ENCODE data around the gene SKAP1. TPM values are rescaled to one million over a fixed set of nuclear protein-coding genes. Genes with fewer than 3 reads are reported as not detected.
"Not testable (repeated sequence)": the region's sequence is repeated elsewhere in the genome, so short reads cannot be mapped to it uniquely, and the experiment has no call there.

SKAP1 gene
- total and polyA plus RNA-seq, 5 donors = 0.38 to 0.77 (median 0.54) TPM; not detected in 1

- Histone ChIP-seq H3K27me3 (ENCODE audit: control insufficient read depth, insufficient read depth) (peaks cover 3% of the 10 kb centered on the region), H3K4me3 (ENCODE audit: low read length) (peak overlapping the region; percentile 15), H3K4me1 (ENCODE audit: control insufficient read depth, insufficient read depth, low read length) (peaks cover 1% of the 10 kb centered on the region), H3K27ac (ENCODE audit: low read length) (no peak overlapping the region), H3K9me3 (ENCODE audit: control insufficient read depth, low read length) (no peaks in the 10 kb centered on the region)
- intact Hi-C loops (cut with DNase I) = no loop called here
- WGBS = 41% methylated on average over 6 of the region's 6 CpGs
- no peak for DNase-seq
- ATAC-seq = no peak
Measured at GRCh38 chr17:48198950-48199541, 231.0 kb downstream of the SKAP1 start.

- ATAC-seq (no peak), DNase-seq (no peak)
- H3K9me3 ChIP-seq (ENCODE audit: control insufficient read depth, low read length) = no peaks in the 10 kb centered on the region
- peaks cover 1% of the 10 kb centered on the region for H3K4me1 ChIP-seq (ENCODE audit: control insufficient read depth, insufficient read depth, low read length)
- intact Hi-C loops (cut with DNase I) = no loop called here
- peaks cover 3% of the 10 kb centered on the region for H3K27me3 ChIP-seq (ENCODE audit: control insufficient read depth, insufficient read depth)
- H3K27ac ChIP-seq (ENCODE audit: low read length) = no peak overlapping the region
- H3K4me3 ChIP-seq (ENCODE audit: low read length) = no peak overlapping the region
Measured at GRCh38 chr17:48195910-48196309, 234.1 kb downstream of the SKAP1 start.

DNA sequence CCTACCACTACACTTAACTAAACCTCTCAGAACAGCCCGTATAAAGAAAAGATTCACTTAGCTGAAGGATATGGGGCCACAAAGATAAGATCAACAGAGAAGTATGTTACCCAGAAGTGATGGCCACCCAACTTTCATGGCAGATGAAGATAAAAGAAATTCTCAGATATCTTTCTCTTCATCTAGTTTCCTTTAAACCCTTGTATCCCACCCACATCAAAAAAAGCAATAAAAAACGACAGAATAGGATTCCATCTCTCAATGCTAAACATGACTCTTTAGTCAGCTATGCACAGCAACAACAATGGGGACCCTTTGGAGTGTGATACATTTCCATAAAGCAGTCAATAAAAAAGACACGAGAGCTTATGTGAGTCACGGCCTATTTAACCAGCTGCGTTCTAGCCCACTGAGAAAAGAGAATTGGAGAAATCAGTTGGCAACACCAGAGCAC is 235.9 kb downstream of the SKAP1 start:
- WGBS = 63% methylated on average over 5 of the region's 5 CpGs
- H3K4me3 ChIP-seq (ENCODE audit: low read length) = no peak overlapping the region
- intact Hi-C loops (cut with DNase I) = no loop called here
- H3K9me3 ChIP-seq (ENCODE audit: control insufficient read depth, low read length) = no peaks in the 10 kb centered on the region
- no peaks in the 10 kb centered on the region for H3K4me1 ChIP-seq (ENCODE audit: control insufficient read depth, insufficient read depth, low read length)
- H3K27ac ChIP-seq (ENCODE audit: low read length) = no peak overlapping the region
- H3K27me3 ChIP-seq (ENCODE audit: control insufficient read depth, insufficient read depth) = peaks cover 3% of the 10 kb centered on the region
- no peak for ATAC-seq
- DNase-seq = no peak

DNA sequence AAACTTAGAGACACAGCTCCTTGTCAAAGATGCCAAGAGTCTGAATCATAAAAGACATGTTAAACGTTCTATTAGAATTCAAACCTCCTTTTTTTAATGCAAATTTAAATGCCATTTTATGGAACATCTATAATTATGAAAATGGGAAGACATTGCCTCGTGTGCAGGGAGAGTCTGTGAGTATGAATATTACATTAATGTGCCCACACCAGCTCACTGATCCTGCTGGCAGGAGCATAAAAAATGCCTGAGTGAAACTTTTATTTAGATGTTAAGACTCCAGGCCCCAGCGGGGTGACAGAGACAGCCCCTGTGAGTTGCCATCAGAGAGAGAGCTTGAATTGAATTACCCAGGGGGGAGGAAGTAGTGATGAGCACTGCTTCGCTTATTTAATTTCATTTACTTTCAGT is 237.7 kb downstream of the SKAP1 start:
- H3K4me1 ChIP-seq (ENCODE audit: control insufficient read depth, insufficient read depth, low read length) = no peaks in the 10 kb centered on the region
- intact Hi-C loops (cut with DNase I) = no loop called here
- no peak for ATAC-seq
- H3K9me3 ChIP-seq (ENCODE audit: control insufficient read depth, low read length) = no peaks in the 10 kb centered on the region
- no peak overlapping the region for H3K27ac ChIP-seq (ENCODE audit: low read length)
- no peak overlapping the region for H3K4me3 ChIP-seq (ENCODE audit: low read length)
- no peak for DNase-seq
- WGBS = 47% methylated on average over 4 of the region's 4 CpGs
- H3K27me3 ChIP-seq (ENCODE audit: control insufficient read depth, insufficient read depth) = peaks cover 3% of the 10 kb centered on the region

GRCh38 chr17:48191362-48191761 is 238.7 kb downstream of the SKAP1 start:
- H3K4me3 ChIP-seq (ENCODE audit: low read length) = no peak overlapping the region
- intact Hi-C loops (cut with DNase I) = no loop called here
- no peaks in the 10 kb centered on the region for H3K9me3 ChIP-seq (ENCODE audit: control insufficient read depth, low read length)
- no peak for DNase-seq
- WGBS = 90% methylated on average over 1 of the region's 1 CpG
- no peaks in the 10 kb centered on the region for H3K4me1 ChIP-seq (ENCODE audit: control insufficient read depth, insufficient read depth, low read length)
- no peak for ATAC-seq
- H3K27ac ChIP-seq (ENCODE audit: low read length) = no peak overlapping the region
- H3K27me3 ChIP-seq (ENCODE audit: control insufficient read depth, insufficient read depth) = peaks cover 3% of the 10 kb centered on the region

GRCh38 chr17:48190871-48191270 is 239.1 kb downstream of the SKAP1 start:
- no peaks in the 10 kb centered on the region for H3K9me3 ChIP-seq (ENCODE audit: control insufficient read depth, low read length)
- H3K4me1 ChIP-seq (ENCODE audit: control insufficient read depth, insufficient read depth, low read length) = no peaks in the 10 kb centered on the region
- H3K27ac ChIP-seq (ENCODE audit: low read length) = no peak overlapping the region
- no peak overlapping the region for H3K4me3 ChIP-seq (ENCODE audit: low read length)
- DNase-seq (no peak), ATAC-seq (no peak)
- 92% methylated on average over 8 of the region's 8 CpGs for WGBS
- peaks cover 3% of the 10 kb centered on the region for H3K27me3 ChIP-seq (ENCODE audit: control insufficient read depth, insufficient read depth)
- intact Hi-C loops (cut with DNase I) = no loop called here

DNA sequence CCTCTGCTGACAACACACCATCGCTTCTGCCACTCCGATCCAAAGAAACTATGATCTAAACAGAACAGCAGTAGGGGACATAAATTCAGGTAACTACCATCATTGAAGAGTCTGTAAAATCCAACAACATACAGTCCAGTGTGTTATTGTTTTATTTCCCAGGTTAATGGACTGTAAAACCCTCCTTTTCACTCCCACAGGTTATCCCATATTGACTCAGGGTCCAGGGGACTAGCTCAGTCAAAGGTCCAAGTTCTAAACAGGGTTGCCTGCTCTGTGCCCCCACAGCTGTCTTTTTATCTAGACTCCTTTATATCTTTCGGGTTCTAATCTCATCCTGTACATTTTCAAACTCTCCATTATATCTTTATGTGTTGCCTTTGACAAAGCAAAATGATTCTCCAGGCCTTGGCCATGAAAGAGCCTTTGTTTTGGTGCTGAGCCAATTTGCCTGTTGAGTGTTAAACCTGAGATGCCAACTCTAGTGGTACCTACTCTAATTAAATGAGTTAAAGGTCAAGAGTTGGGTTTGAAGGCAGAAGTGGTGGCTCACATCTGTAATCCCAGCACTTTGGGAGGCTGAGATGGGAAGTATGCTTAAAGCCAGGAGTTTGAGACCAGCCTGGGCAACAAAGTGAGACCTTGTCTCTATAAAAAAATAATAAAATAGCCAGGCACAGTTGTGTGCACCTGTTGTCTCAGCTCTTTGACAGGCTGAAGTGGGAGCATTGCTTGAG is 242.0 kb downstream of the SKAP1 start:
- ATAC-seq (no peak), DNase-seq (no peak)
- 74% methylated on average over 3 of the region's 3 CpGs for WGBS
- no peak overlapping the region for H3K4me3 ChIP-seq (ENCODE audit: low read length)
- intact Hi-C loops (cut with DNase I) = no loop called here
- H3K4me1 ChIP-seq (ENCODE audit: control insufficient read depth, insufficient read depth, low read length) = no peaks in the 10 kb centered on the region
- H3K9me3 ChIP-seq (ENCODE audit: control insufficient read depth, low read length) = no peaks in the 10 kb centered on the region
- no peak overlapping the region for H3K27ac ChIP-seq (ENCODE audit: low read length)
- no peaks in the 10 kb centered on the region for H3K27me3 ChIP-seq (ENCODE audit: control insufficient read depth, insufficient read depth)

- H3K4me1 ChIP-seq (ENCODE audit: control insufficient read depth, insufficient read depth, low read length); H3K4me3 ChIP-seq (ENCODE audit: low read length); DNase-seq; ATAC-seq; H3K27ac ChIP-seq (ENCODE audit: low read length); H3K9me3 ChIP-seq (ENCODE audit: control insufficient read depth, low read length); H3K27me3 ChIP-seq (ENCODE audit: control insufficient read depth, insufficient read depth); intact Hi-C loops (cut with DNase I): not testable (repeated sequence)
- 97% methylated on average over 5 of the region's 5 CpGs for WGBS
Measured at GRCh38 chr17:48186317-48186716, 243.7 kb downstream of the SKAP1 start.

GRCh38 chr17:48184721-48185120 is 245.3 kb downstream of the SKAP1 start:
- no peaks in the 10 kb centered on the region for H3K9me3 ChIP-seq (ENCODE audit: control insufficient read depth, low read length)
- DNase-seq = no peak
- intact Hi-C loops (cut with DNase I) = no loop called here
- 60% methylated on average over 6 of the region's 6 CpGs for WGBS
- no peak for ATAC-seq
- H3K4me3 ChIP-seq (ENCODE audit: low read length) = no peak overlapping the region
- no peaks in the 10 kb centered on the region for H3K4me1 ChIP-seq (ENCODE audit: control insufficient read depth, insufficient read depth, low read length)
- H3K27me3 ChIP-seq (ENCODE audit: control insufficient read depth, insufficient read depth) = no peaks in the 10 kb centered on the region
- no peak overlapping the region for H3K27ac ChIP-seq (ENCODE audit: low read length)

- DNase-seq (no peak), ATAC-seq (no peak)
- no peak overlapping the region for H3K27ac ChIP-seq (ENCODE audit: low read length)
- H3K4me1 ChIP-seq (ENCODE audit: control insufficient read depth, insufficient read depth, low read length) = no peaks in the 10 kb centered on the region
- 17% methylated on average over 1 of the region's 1 CpG for WGBS
- no peak overlapping the region for H3K4me3 ChIP-seq (ENCODE audit: low read length)
- no peaks in the 10 kb centered on the region for H3K27me3 ChIP-seq (ENCODE audit: control insufficient read depth, insufficient read depth)
- no peaks in the 10 kb centered on the region for H3K9me3 ChIP-seq (ENCODE audit: control insufficient read depth, low read length)
- intact Hi-C loops (cut with DNase I) = no loop called here
Measured at GRCh38 chr17:48181653-48182052, 248.4 kb downstream of the SKAP1 start.

DNA sequence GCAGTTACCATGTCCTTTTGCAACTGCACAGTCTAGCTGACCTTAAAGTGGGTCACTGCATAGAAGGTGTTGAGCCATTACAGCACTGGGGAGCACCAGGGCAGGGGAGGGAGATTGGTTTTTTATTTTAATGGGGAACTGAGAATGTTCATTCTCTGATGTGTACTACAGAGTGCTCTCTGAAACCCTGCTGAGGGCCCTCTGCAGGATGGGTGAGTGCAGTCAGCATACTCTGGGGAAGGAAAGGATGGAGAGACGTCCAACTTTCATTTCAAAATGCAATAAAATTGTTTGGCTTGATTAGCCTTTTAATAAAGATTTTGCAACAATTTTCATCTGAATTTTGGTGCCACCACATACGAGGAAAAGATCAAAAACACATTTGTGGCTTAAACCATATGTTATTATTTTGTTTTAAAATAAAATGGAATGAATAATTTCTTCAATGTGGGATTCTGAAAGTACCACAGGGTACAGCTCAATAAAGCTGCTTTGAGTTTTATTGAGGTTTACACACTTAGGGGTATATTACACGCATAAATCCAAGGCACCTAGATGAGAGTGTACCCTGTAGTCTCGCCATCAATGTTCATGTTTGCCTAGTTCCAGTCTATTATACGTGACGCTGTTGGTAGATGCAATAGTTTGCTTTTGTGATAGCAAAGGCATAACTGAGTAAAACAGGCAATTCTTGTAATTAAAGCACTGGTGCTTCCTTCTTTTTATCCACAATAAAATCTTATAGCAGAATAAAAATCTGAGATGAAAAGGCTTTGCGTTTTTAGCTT is 249.0 kb downstream of the SKAP1 start:
- no peaks in the 10 kb centered on the region for H3K27me3 ChIP-seq (ENCODE audit: control insufficient read depth, insufficient read depth)
- H3K9me3 ChIP-seq (ENCODE audit: control insufficient read depth, low read length) = no peaks in the 10 kb centered on the region
- H3K4me3 ChIP-seq (ENCODE audit: low read length) = no peak overlapping the region
- no peak overlapping the region for H3K27ac ChIP-seq (ENCODE audit: low read length)
- no peaks in the 10 kb centered on the region for H3K4me1 ChIP-seq (ENCODE audit: control insufficient read depth, insufficient read depth, low read length)
- ATAC-seq (no peak), DNase-seq (no peak)
- WGBS = 88% methylated on average over 7 of the region's 7 CpGs
- intact Hi-C loops (cut with DNase I) = no loop called here
